NCI-H1930 (cell line): ENCODE data around the gene PARD3B.
A peak's percentile ranks its signal among the peaks of the same experiment; 100 is the strongest.

Experiments
- DNase-seq, 2 experiments: peaks; one replicate each; lab custom pipeline; 2025; lab: John Stamatoyannopoulos, UW

PARD3B gene

DNA sequence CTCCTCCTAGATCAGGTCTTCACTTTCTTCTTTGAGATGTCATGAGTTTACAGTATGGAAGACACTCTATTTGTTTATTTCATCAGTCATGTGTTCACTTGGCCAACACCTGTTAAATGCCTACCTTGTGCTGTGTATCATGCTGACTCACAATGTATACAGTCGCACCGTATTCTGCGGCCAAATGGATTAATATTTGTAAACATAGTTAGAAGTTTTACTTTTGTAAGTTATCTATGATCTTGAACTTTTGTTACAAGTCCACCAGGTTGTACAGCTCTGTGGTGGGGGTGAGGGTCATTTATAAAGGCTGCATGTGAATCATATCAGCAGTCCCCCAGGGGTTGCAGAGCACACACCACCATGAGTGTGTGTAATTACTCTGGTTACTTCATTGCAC is 728.4 kb downstream of the PARD3B start:
- peak; percentile 65 to 78 for DNase-seq

DNA sequence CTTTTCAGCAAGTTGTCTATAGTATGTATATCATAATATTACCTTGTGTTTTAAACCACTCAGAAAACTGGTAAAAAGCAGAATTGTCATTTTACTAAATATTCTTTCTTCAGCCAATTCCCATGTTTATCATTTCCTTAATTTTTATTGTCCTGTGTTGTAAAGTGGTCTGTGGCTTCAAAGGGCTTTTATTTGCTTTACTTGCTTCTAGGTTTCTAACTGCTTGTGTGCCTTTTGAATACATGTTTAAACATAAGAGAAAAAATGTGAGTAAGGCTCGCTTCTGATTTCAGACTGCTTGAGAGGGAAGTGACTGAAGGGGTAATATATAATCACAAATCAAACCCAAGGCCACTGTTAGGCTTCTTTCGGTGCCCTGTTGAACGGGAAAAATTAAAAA is 729.5 kb downstream of the PARD3B start:
- DNase-seq: peak; percentile 34 to 57

DNA sequence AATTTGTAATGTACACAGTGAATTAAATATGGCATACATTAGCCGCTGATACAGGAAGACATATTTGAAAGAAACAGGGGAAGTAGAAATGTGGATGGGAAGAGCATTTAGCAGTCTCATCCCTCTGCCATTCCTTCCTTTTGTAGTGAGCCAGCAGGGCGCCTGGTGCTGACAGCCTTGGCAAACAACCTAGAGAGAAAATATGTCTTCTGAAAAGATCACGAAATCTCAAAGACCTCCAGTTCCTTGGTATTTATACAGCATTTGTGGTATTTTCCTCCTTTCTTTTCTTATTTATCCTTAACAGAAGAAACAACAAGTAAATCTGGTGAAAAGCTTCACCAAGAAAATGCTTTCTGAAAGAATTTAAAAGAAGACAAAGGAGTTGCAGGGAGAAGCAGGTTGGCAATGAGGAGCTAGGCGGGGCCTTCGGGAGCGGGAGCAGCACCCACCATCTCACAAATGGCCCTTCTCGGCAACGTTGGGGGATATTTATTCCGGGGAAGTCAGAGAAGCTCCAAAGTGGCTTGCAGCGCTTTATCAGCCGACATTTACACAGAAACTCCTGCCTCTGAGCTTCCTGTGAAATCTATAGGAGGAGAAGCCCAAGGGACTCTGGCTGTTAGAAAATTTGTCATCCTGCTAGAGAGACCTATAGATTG is 731.0 kb downstream of the PARD3B start:
- no peak for DNase-seq

GRCh38 chr2:205280596-205281236 is 735.4 kb downstream of the PARD3B start:
- DNase-seq: no peak

DNA sequence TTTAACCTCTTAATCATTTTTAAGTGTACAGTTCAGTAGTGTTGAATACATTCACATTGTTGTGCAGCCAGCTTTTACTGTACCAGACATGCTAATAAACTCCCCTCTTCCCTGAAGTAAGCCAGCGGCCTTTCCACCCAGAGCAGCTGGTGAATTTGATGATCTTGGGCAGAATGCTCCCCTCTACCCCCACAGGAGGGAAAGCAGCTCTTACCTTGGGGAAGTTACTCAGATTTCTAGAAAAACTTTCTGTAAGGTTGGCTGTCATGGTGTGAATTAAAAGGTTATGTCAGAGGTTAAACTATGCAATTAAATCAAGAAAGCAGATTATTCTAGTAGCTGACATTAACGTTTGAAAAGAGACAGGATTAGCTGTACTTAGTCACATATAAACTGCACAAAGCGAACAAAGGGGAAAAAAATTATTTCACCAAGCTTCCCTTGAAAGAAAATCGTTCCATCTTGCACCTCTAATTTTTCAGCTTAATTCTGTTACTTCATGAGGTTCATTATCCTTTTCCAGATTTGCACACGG is 738.5 kb downstream of the PARD3B start:
- no peak for DNase-seq

- no peak for DNase-seq
Measured at GRCh38 chr2:205284334-205284733, 739.1 kb downstream of the PARD3B start.

DNA sequence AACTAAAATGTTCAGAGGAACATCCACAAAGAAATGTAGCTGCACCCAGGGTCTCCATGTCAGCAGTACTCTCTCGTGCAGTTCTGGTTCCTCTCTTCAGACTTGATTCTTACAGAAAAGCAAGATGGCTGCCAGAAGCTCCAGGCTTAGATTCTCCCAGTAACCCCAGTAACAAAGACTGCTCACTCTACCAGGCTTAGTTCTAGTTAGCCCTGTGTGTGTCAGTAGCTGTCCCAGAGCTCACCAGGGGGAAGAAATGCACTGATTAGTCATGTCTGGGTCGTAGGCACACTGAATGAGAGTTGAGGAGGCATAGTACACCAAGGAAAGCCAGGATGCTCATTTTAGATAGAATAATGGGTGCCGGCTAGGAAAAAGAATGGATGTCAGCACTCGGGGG is 742.0 kb downstream of the PARD3B start:
- no peak for DNase-seq

GRCh38 chr2:205288686-205289085 is 743.4 kb downstream of the PARD3B start:
- no peak for DNase-seq

DNA sequence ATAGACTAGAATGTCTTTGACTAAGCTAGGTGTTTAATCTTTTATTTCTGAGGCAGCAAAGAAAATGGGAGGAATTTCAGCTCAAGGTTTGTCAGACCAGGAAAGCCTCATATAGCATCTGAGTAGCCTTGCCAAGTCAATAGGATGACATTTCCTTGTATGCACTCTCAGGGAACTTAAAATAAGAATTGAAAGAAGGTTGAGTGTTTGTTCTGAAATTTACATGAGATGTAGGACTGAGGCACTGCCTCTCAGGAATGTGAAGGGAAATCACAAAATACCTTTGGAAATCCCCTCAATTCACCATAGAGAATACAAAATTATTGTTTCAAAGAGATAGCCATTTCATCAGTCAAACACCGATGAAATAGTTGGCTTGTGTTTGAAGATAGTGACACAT is 745.0 kb downstream of the PARD3B start:
- DNase-seq: no peak

GRCh38 chr2:205292665-205293295 is 747.5 kb downstream of the PARD3B start:
- no peak for DNase-seq

DNA sequence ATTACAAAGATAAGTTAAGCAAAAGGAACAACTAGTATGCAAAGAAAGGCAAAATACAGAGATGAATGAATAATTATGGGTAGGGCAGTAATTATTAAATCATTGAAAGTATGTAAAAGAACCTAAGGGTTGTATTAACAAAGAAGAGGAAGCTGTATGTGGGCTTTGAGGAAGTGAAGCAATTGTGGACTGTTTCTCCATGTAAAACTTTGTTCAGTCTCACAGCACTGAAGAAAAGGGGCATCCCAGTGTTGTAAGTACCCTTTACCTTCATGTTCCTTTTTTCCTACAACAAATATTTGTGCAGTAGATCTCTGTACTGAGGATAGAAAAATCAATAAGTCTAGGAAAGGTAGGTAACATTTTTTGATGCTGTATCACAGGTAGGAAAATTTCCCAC is 748.3 kb downstream of the PARD3B start:
- DNase-seq: no peak

GRCh38 chr2:205296959-205297358 is 751.7 kb downstream of the PARD3B start:
- no peak for DNase-seq

DNA sequence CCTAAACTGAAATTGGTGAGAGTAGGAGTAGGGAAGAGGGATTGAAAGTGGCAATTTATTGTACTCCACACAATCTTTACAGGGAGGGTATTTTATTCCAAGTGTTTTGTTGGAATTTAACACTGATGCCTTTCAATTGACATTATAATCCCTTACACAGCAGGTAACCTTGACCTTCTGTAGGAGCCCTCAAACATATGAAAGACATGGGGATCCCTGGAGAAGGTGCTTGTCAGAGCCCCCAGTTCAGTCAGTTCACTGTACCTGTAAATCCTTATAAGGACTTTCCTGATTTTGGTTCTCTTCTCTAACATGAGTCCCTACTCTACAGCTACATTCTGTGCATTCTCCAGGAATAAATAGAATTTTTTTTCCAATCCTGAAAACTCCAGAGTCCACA is 752.1 kb downstream of the PARD3B start:
- DNase-seq: no peak

- no peak for DNase-seq
Measured at GRCh38 chr2:205297846-205298245, 752.6 kb downstream of the PARD3B start.

DNA sequence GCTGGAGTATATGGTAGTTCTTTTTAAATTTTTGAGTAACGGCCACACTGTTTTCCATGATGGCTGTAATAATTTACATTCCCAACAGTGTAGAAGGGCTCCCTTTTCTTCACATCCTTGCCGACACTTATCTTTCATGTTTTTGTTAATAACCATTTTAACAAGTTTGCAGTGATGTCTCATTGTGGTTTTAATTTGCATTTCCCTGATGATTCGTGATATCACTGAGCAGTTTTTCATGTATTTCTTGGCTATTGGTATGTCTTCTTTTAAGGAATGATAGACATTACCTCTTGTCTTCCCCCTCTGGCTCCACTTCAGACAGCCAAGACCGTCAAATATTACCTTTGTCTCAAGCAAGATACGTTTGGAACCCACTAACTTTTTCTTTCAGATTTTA is 765.9 kb downstream of the PARD3B start:
- no peak for DNase-seq

- no peak for DNase-seq
Measured at GRCh38 chr2:205321231-205321630, 776.0 kb downstream of the PARD3B start.

DNA sequence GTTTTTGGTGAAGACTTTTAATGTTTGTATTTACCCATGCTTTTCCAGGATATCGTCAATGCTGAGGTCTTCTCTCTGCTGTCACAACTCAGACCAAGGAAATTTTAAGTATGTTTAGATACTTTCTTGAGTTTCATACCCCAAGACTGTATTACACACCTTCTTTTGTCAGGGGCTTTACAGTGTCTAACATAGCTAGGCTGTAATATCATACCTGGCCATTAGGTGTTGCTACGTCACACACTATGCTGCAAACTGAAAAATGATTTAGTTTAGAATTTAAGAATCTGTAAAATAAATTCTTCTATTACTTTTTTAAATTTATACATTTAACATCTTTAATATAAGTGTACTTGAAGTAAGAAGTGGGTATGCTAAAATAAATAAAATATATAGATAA is 778.7 kb downstream of the PARD3B start:
- no peak for DNase-seq

GRCh38 chr2:205324355-205324754 is 779.1 kb downstream of the PARD3B start:
- no peak for DNase-seq

DNA sequence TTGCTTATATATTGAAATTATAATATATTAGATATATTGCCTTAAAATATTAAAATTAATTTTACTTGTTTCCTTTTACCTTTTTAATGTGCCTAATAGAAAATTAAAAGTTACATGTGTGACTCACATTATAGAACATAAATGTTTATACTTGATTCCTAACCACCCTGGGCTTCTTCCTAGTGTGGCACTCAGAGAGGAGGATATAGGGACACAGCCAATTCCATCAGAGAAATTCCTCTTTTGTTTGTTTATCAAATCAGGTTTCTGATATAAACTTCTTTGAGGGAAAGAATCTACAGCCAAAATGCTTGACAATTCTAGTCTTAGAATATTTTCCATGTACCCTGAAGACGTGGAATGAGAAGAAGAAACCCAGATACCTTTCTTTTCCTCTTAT is 788.1 kb downstream of the PARD3B start:
- DNase-seq: no peak

- no peak for DNase-seq
Measured at GRCh38 chr2:205337274-205337673, 792.0 kb downstream of the PARD3B start.

DNA sequence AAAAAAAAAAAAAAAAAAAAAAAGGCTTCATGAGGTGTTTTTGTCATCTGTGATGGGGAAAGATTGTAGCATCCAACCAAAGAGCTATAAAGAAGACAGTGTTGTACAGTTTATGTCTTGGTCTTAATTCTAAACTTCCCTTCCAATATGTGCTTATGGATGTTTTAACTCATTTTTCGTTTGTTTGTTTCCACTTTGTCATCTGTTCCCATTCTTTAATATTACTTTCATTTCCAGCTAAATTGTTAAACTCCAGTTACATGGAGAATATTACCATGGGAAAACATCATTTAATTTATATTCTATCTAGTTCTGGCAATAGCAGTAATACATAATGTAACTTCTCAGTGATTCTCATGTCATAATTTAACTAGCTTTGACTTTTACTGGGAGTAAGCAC is 792.9 kb downstream of the PARD3B start:
- DNase-seq: no peak

DNA sequence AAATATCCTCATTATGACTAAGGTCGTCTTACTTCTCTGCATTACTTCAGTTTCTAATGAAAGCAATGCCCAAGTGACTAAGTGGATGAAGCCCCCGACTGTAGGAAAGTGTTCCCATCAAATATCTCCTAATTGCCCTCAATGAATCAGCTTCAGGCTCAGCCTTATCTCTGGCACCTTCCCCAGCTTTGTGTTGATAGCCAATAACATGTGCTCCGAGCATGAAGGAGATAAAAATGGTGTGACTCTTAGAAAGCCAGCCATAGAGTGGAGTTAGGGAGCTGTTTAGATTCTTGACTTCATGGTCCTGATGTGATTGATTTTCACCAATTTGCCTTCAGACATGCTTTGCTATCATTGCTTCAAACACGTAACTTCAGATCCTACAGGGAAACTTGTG is 797.8 kb downstream of the PARD3B start:
- no peak for DNase-seq

DNA sequence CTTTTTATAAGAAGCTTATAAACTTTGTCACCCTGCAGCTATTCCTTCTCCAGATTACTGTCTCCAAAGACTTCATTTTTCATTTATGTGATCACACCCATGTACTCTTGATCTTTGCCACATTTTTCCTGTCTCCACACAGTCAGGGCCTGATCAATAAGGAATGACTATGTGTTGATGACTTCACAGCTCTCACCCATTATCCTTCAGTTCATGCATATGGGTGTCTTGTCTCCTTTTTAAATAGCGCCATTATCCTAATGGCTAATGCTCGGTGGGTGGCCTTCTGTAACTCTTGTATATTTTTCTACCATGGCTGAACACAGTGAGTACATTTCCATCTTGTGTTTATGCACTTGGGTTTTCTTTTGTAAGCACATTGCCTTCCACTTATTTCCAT is 801.4 kb downstream of the PARD3B start:
- no peak for DNase-seq
